ENCODE results near the gene MYO9A.
"Not testable (repeated sequence)": the region's sequence is repeated elsewhere in the genome, so short reads cannot be mapped to it uniquely, and the experiment has no call there.

Gene MYO9A

DNA sequence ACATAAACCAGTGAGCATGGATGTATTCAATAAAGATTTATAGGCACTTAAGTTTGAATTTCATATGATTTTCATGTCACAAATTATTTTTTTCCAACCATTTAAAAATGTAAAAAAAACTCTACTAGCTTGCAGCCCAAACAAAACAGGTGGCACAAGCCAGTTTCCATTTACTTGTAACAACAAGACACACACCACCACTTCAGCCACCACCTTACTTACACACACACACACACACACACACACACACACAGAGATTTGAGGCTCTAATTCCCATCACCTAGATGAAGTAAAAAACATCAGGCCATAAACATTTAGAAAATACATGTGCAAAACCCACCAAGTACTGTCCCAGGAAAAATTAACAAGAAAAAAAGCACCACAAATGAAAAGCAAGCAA, 25.3 kb downstream of the MYO9A start:
- no peak for DNase-seq (ENCODE audit: low spot score)

DNA sequence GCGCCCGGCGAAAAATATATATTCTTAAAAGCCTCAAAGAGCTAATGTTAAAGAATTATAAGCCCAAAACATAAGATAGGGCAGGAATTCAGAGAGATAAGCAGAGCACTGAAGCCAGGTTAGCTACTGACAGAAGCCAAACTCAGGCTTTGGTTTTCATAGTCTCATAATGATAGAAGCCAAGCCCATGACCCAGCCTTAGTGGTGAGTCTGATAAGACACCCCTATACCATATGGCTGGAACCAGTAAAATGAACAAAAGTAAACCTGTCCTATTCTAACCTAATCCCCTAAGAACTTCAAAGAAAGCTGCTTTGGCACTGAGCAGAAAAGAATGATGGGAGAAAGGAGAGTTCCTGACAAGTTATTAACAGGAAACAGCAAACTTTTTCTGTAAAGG, 25.9 kb downstream of the MYO9A start:
- DNase-seq (ENCODE audit: low spot score): no peak

DNA sequence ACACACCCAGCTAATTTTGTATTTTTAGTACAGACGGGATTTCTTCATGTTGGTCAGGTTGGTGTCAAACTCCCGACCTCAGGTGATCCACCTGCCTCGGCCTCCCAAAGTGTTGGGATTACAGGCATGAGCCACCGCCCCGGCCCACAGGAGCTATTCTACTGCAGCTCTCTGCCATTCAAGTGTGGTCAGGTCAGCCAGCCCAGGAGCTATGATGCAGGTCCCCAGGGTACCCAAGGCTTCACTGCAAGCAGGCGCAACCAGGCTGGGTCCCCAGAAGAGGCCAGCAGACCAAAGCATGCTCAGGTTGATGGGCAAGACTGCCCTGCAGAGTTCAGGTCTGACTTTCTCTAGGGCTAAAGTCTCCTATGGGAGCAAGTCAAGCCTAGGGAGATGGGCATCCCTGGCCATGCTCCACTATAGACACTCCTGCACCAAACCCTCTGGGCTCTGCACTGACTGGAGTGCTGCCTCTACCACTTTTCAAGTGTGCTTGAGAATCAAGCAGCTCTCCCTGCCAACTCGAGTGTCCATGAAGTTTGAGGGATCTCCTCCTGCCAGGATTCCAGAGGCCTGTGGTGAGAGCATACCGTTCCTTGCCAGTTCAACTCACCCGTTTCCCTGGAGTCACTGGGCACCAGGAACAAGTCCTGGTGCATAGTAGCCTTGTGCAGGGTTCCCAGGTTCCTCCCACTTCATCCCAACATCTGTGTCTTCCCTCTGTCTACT, 30.9 kb downstream of the MYO9A start:
- no peak for DNase-seq (ENCODE audit: low spot score)

DNA sequence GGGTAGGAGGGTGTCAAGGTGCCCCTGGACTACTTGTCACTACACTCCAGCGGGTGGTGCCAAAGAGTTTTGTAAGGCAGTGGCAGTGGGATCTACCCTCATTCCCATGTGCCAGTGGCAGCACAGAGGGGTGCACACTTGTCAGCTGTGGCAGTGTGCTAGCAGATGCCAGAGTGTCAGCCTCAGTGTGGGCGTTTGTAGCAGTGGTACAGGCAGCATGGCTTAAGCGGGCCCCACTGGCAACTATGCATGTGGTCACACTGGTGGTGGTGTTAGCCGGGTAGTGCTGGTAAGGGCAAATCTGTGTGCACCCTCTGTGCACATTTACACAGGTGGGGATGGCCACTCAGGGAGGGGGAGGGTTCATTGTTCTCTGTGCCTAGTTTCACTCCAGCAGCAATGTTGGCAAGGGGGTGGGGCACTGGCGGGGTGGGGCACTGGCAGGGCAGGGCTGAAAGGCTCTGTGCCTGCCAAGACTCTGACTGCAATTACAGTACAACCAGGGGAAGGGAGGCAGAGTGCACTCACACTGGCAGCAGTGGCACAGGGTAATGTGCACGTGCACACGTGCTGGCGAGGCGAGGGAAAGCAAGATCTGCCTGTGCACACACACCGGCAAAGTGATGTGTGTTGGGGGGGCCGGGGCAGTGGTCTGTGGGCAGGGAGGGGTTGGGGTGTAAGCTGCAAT, 31.8 kb downstream of the MYO9A start:
- no peak for DNase-seq (ENCODE audit: low spot score)

DNA sequence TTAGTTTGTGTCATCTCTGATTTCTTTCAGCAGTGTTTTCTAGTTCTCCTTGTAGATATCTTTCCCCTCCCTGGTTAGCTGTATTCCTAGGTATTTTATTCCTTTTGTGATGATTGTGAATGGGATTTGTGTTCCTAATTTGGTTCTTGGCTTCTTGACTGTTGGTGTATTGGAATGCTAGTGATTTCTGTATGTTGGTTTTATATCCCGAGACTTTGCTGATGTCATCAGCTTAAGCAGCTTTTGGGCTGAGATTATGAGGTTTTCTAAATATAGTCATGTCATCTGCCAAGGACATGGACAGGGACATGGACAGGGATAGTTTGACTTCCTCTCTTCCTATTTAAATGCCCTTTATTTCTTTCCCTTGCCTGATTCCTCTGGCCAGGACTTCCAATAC, 35.8 kb downstream of the MYO9A start:
- no peak for DNase-seq (ENCODE audit: low spot score)

DNA sequence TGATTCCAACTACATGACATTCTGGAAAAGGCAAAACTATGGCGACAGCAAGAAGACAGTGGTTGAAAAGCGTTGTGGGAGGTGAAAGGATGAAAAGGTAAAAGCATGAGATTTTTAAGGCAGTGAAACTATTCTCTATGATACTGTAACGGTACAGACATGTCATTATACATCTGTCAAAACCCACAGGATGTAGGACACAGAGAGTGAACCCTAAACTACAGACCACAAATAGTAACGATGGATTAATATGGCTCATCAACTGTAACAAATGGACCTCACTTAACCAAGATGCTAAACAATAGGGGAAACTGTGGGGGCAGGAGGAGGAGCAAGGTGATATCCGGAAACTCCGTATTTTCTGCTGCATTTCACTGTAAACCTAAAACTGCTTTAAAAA, 39.1 kb downstream of the MYO9A start:
- DNase-seq (ENCODE audit: low spot score): no peak

DNA sequence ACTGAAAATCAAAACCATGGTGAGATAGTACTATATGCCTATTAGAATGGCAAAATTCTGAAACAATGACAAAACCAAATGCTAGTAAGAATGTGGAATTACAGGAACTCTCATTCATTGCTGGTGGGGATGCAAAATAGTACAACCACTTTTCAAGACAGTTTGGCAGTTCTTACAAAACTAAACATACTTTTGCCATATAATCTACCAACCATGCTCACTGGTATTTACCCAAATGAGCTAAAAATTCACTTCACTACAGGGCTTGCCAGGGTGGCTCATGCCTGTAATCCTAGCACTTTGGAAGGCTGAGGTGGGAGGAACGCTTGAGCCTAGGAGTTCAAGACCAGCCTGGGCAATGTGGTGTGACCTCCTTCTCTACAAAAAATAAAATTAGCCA, 40.0 kb downstream of the MYO9A start:
- DNase-seq (ENCODE audit: low spot score): no peak

DNA sequence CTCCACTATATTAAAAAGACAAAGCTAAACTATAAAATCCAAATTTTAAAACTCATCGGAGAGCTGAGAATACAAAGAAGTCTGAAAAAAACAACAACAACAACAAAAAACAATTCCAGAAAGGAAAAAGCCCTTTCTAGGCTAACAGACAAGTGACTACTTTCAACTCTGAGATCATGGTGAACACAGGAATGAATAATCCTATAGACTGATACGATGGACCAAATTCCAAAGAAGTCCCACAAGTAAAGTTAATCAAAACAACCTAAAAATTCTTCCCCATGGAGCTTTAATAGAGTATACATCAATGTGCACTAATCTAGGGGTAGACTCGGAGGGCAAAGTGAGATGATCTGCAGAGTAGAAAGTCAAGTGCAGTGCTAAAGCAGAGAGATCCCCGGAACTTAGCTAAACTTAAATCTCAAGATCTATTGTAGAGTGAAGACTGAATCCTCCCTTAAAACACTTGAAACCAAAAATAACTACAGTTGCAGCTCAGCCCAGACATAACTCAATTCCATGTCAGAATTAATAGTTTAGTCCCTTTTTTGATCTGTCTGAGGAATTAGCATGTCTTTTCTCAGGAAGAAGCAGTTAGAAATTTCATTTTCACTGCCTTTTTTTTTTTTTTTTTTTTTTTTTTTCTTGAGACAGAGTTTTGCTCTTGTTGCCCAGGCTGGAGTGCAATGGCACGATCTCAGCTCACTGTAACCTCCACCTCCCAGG, 43.5 kb downstream of the MYO9A start:
- no peak for DNase-seq (ENCODE audit: low spot score)

- not testable (repeated sequence) for DNase-seq (ENCODE audit: low spot score)
Measured at GRCh38 chr15:72071448-72071825, 46.5 kb downstream of the MYO9A start.

GRCh38 chr15:72070817-72071447, 47.0 kb downstream of the MYO9A start:
- DNase-seq (ENCODE audit: low spot score): no peak

GRCh38 chr15:72068856-72069255, 49.1 kb downstream of the MYO9A start:
- DNase-seq (ENCODE audit: low spot score): no peak

DNA sequence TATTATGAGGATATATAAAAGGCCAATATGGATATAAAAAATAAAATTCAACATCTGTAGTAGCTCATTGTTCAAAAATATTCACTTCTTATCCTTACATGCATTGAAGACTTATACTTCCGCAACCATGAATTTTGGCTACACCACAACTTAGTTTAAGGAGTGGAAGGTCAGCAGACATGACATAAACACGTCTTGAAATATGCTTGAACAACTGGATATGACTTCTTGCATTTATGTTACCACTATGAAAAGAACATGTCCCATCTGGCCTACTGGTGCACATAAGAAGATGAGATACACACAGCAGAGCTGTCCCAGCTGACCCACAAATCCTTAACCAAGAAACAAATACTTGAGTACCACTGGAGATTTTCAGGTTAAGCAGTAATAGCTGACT, 52.1 kb downstream of the MYO9A start:
- DNase-seq (ENCODE audit: low spot score): no peak

DNA sequence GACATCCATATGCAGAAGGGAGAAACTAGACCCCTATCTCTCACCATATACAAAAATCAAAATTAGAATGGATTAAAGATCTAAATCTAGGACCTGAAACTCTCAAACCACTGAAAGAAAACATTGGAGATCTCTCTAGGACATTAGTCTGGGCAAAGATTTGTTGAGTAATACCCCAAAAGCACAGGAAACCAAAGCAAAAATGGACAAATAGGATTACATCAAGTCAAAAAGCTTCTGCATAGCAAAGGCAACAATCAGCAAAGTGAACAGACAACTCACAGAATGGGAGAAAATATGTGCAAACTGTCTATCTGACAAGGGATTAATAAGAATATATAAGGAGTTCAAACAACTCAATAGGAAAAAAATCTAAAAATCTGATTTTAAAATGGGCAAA, 54.8 kb downstream of the MYO9A start:
- DNase-seq (ENCODE audit: low spot score): no peak

DNA sequence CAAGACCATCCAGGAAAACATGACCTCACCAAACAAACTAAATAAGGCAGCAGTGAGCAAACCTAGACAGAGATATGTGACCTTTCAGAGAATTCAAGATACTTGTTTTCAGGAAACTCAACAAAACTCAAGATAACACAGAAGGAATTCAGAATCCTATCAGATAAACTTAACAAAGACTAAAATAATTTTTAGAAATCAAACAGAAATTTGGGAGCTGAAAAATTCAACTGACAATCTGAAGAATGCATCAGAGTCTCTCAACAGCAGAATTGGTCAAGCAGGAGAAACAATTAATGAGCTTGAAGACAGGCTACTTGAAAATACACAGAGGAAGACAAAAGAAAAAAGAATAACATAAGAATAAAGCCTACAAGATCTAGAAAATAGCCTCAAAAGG, 55.6 kb downstream of the MYO9A start:
- DNase-seq (ENCODE audit: low spot score): no peak

DNA sequence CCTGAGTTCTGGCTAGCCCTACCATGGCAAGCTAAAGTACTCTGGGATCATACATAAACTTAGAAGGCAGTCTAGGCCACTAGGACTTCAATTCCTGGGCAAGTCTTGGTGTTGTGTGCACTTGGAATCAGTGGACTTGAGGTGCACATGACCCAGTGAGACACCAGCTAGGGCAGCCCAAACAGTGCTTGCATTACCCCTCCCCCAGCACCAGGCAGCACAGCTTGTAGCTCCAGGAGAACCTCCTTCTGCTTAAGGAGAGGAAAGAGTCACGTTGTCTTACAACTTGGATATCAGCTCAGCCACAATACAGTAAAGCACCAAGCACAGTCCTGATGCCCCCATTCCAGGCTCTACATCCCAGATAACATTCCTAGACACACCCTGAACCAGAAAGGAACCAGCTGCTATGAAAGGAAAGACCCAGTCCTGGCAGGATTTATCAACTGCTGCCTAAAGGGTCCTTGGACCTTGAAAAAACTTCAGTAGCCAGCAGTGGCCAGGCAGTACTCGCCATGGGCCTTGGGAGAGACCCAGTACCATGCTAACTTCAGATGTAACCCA, 57.2 kb downstream of the MYO9A start:
- no peak for DNase-seq (ENCODE audit: low spot score)

DNA sequence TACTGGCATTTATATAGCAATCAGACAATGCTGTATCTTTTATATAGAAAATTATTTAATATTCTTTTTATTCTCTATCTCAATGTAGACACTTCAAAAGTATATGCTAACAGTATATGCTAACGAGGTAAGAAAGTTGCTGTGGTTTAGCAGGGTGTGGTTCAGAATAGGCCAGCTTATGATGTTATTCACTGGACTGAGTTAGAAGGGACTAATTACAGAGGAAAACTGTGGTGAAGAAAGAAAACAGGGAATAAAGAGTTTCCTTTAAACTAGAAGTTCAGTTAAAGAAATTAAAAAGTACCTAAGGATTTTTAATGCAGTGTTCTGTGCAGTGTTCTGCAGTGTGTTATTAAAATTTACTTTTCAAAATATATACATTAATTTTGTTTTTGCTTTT, 59.4 kb downstream of the MYO9A start:
- no peak for DNase-seq (ENCODE audit: low spot score)

GRCh38 chr15:72057548-72058091, 60.3 kb downstream of the MYO9A start:
- DNase-seq (ENCODE audit: low spot score): no peak

DNA sequence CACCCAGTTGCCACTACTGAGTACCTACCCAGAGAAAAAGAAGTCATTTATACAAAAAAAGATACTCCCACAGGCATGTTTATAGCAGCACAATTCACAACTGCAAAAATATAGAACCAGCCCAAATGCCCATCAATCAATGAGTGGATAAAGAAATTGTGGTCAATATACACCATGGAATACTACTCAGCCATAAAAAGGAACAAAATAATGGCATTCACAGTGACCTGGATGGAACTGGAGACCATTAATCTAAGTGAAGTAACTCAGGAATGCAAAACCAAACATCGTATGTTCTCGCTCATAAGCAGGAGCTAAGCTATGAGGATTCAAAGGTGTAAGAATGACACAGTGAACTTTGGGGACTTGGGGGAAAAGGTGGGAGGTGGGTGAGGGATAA, 61.7 kb downstream of the MYO9A start:
- not testable (repeated sequence) for DNase-seq (ENCODE audit: low spot score)

DNA sequence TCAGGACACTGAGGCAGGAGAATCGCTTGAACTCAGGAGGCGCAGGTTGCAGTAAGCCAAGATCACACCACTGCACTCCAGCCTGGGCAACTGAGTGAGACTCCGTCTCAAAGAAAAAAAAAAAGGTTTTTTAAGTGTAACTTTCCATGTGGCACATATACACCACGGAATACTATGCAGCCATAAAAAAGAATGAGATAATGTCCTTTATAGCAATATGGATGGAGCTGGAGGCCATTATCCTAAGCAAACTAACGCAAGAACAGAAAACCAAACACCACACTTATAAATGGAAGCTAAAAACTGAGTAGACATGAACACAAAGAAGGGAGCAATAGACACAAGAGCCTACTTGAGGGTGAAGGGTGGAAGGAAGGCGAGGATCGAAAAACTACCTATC, 64.7 kb downstream of the MYO9A start:
- DNase-seq (ENCODE audit: low spot score): not testable (repeated sequence)

DNA sequence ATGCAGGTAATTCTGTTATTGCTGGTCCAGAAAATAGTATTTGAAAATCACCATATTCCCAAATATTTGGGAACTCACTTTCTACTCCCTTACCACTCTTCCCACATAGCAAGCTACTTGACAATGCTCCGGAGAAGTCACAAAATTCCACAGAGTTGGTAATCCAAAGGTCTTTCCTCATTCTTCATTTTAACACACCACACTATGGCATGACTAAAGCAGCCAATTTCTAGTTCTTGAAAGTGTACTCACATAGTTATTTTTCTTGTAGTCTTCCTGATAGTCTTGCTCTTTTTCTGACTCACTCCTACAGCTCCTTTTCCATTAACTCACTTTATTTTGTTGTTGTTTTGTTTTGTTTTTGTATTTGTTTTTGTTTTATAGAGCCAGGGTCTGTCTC, 67.2 kb downstream of the MYO9A start:
- no peak for DNase-seq (ENCODE audit: low spot score)

GRCh38 chr15:72047020-72047419, 70.9 kb downstream of the MYO9A start:
- DNase-seq (ENCODE audit: low spot score): peak; percentile 67

DNA sequence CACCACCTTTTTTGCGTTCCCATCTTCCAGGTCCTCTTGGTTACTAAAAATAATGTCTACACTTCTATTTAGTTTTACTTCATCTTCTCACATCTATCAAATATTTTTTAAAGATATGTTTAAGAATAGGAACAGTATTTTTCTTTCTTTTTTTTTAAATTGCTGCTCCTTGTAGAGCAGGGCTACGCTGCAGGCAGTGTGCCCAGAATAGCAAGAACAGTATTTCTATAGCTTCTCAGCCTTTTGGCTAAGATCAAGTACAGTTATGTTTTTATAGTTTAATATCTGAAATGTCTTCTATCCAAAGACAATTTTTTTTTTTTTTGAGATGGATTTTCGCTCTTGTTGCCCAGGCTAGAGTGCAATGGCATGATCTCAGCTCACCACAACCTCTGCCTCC, 73.0 kb downstream of the MYO9A start:
- DNase-seq (ENCODE audit: low spot score): no peak
